NCI-H2227 (cell line): ENCODE results near the gene PRRT2.
"Not testable (repeated sequence)": the region's sequence is repeated elsewhere in the genome, so short reads cannot be mapped to it uniquely, and the experiment has no call there.

Experiments
- DNase-seq: peaks from one replicate; lab custom pipeline; 2025; ENCODE audit not compliant: unreplicated experiment; lab: John Stamatoyannopoulos, UW

Gene PRRT2

DNA sequence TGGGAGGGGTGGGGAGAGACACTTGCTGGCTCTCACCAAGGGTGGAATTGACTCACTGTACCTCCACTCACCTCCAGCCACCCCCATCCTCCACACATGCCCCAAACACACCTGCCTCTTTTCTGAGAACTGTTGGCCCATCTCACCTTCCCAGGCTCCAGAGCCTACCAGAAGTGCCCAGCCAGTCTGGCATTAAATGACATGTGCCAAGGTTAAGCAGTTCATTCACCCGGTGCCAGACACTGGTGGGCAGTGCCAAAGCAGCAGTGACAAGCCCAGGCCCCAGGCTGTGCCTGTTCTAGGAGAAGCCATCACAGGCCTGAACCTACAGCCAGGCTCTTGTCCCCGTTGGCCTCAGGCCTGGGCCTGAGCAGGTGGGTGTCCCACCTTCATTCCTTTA lies 19.5 kb downstream of the PRRT2 start:
- no peak for DNase-seq

DNA sequence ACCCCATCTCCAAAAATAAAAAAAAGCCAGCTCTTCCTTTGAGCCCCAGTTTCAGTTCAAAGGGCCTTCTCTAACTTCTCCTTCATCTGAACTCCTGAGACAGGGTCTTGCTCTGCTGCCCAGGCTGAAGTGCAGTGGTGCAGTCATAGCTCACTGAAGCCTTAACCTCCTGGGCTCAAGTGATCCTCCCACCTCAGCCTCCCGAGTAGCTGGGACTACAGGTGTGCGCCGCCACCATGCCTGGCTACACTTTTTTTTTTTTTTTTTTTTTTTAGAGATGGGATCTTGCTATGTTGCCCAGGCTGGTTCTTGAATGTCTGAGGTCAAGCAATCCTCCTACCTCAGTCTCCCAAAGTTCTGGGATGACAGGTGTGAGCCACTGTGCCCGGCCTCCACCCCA lies 21.2 kb downstream of the PRRT2 start:
- DNase-seq, result not testable (repeated sequence)

DNA sequence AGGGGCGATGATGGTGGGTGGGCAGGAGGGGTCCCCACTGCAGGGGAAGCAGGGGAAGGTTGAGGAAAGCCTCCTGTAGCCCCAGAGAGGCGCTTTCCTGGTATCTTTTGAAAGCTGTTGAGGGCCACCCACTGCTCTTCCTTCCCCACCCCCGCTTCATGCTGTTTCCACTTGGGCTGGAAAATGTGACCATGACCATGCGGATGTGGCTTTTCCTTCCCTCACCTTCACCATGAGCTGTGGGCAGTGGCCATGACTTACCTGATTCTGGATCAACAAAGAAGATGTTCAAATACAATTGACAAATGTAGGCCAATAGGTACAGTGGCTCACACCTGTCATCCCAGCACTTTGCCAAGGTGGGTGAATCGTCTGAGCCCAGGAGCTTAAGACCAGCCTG lies 22.1 kb downstream of the PRRT2 start:
- DNase-seq, result no peak

DNA sequence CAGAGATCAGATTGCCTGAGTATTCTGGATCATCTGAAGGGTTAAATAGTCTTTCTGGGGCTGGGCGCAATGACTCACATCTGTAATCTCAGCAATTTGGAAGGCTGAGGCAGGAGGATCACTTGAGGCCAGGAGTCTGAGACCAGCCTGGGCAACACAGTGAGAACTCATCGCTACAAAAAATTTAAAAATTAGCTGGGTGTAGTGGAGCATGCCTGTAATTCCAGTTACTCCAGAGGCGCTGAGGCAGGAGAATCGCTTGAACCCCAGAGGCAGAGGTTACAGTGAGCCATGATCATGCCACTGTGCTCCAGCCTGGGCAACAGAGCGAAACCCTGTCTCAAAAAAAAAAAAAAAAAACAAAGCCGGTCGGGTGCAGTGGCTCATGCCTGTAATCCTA lies 23.9 kb downstream of the PRRT2 start:
- no peak for DNase-seq

DNA sequence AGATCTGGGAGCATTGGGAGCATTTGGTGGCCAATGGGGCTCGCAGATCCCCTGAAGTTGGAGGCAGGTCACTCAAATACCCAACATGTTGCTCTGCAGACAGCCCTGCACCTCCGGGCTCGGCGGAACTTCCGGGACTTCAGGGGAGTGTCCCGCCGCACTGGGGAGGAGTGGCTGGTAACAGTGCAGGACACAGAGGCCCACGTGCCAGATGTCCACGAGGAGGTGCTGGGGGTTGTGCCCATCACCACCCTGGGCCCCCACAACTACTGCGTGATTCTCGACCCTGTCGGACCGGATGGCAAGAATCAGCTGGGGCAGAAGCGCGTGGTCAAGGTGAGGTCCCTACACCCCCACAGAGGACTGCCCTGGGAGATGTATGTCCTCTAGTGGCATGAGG lies 24.6 kb downstream of the PRRT2 start:
- DNase-seq, result no peak

DNA sequence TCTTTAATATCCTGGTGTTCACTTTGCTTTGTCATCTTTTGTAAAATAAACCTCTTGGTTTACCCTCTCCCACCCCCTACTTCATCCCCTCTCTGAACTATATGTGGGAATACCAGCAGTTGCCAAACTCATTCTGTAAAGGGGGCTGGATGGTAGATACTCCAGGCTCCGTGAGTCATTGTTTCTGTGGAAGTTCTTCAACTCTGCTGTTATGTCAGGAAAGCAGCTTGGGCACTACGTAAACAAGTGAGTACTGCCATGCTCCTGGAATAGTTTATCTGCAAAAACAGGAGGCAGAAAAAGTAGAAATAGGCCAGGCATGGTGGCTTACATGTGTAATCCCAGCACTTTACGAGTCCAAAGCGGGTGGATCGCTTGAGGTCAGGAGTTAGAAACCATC lies 25.8 kb downstream of the PRRT2 start:
- no peak for DNase-seq

DNA sequence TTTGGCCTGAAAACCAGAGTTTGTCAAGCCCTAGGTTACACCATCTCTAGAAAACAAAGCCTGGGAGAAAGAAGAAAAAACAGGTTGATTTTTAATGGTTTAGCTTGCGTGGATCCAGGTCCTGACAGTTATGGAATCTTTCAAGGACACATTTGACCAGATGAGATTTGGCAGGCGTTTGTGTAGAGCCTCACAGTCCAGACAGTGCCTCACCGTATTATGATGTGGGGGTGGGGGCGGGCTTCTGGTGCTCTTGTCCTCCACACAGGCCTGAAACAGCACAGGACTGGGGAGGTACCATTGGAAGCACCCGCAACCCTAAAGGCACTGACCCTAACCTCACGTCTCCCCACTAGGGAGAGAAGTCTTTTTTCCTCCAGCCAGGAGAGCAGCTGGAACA lies 27.8 kb downstream of the PRRT2 start:
- DNase-seq, result no peak

DNA sequence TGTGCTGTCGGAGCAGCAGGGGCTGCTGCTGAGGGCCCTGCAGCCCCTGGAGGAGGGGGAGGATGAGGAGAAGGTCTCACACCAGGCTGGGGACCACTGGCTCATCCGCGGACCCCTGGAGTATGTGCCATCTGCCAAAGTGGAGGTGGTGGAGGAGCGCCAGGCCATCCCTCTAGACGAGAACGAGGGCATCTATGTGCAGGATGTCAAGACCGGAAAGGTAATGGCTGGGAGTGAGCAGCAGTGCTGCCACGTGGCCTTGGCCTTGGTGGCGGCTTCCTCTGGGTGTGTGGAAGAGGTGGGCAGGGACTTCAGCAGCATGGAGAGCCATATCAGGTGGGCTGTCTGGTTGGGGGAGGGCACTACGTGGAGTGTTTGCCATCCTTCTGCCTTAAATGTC lies 28.2 kb downstream of the PRRT2 start:
- DNase-seq, result no peak

DNA sequence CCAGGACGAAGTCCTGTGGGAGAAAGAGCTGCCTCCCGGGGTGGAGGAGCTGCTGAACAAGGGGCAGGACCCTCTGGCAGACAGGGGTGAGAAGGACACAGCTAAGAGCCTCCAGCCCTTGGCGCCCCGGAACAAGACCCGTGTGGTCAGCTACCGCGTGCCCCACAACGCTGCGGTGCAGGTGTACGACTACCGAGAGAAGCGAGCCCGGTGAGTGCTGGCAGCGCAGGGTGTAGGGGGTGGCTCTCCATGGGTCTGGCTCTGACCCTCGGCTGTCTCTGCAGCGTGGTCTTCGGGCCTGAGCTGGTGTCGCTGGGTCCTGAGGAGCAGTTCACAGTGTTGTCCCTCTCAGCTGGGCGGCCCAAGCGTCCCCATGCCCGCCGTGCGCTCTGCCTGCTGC lies 29.6 kb downstream of the PRRT2 start:
- DNase-seq, result no peak

DNA sequence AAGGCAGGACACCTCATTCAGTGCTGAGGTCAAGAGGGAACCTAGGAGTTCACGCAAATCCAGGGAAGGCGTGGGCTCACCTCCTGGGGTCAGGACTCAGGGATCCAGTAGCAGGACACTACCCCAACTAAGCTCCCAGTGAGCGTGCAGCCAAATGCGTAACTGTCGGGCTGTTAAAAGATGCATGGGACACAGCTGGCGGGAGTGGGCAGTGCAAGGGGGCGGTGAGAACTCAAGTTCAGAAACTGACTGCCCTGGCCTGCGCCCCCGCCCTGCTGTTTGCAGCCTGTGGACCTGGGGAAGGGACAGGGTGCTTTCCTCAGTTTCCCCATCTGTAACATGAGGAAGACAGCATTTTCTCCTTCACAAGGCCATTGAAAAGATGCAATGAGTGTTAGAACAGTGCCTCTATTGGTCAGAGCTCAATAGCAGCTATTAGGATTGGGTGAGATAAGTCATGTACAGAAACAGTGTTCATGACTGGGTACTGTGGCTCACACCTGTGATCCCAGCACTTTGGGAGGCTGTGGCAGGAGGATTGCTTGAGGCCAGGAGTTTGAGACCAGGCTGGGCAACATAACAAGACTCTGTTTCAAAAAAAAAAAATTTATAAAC lies 30.8 kb downstream of the PRRT2 start:
- no peak for DNase-seq

DNA sequence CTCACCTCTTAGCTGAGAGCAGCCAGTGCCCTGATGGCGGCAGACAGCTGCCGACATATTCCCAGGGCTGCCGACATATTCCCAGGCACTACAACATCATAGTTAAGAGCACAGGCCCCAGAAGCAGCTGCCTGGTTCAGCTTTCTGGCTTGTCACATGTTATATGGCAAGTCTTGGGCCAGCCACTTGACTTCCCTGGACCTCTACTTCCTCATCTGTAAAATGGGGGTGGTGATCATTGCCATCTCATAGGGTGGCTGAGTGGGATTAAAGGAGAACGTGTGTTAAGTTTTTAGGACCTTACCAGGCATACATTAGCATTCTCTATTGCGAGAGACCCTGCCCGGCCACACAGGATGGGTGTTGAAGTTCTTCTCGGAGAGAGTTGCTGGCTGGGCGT lies 31.9 kb downstream of the PRRT2 start:
- no peak for DNase-seq

DNA sequence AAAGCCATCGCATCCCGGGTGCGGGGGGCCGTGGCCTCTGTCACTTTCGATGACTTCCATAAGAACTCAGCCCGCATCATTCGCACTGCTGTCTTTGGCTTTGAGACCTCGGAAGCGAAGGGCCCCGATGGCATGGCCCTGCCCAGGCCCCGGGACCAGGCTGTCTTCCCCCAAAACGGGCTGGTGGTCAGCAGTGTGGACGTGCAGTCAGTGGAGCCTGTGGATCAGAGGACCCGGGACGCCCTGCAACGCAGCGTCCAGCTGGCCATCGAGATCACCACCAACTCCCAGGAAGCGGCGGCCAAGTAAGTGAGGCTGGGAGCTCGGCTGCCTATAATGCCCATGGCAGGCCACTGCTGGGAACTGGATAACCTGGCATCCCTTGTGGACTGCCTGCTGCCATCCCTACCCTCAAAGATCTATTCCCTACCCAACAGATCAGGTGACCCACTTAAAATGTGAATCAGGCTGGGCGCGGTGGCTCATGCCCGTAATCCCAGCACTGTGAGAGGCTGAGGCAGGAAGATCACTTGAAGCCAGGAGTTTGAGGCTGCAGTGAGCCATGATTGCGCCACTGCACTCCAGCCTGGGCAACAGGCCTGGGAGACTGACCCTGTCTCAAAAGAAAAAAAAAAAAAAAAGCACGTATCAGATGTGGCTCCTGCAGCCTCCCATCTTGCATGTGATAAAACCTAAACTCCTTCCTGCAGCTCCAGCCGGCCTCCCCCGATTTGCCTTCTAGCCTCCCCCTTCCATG lies 32.8 kb downstream of the PRRT2 start:
- DNase-seq, result no peak

DNA sequence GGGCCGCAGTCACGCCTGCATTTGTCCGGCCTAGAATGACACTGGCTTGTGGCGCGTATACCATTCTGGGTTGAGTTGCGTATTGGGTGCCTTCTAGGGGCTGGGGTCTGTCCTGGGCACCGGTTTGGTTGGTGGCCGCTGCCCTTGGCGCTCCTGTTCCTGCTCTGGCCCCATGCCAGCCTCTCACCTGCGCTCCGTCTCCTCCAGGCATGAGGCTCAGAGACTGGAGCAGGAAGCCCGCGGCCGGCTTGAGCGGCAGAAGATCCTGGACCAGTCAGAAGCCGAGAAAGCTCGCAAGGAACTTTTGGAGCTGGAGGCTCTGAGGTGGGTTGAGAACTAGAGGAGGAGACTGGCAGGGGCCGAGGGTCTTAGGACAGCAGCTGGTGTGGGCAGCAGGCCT lies 33.7 kb downstream of the PRRT2 start:
- no peak for DNase-seq

DNA sequence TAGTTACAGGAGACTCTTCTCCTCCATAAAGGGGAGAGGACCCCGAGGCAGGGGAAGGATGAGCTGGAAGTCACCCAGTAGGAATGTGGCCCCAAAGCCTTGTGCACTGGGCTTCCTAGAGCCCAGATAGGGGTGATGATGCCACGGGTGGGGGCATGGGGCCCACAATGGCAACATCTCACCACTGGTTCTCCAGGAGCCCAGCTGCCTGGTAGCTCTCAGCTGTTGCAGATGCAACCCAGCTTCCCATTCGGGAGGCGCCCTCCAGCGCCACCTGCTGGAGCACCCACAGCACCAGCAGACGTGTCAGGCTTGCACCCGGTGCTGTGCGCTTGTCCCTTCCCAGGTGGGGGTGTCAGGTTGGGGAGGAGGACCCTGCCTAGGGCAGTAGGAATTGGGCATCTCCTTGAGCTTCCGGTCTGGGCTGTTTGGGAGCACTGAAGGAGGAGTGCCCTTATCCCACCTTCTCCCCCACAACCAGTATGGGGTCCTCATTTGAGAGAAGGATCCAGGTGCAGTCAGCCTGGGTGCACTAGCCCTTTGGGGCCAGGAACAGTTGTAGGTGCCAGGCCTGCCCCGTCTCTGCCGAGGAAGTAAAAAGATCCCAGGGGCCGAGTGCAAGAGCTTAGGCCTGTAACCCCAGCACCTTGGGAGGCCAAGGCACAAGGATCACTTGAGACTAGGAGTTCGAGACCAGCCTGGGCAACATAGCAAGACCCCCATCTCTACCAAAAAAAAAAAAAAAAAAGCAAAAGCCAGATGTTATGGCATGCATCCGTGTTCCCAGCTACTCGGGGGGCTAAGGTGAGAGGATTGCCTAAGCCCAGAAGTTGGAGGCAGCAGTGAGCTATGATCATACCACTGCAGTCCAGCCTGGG lies 36.7 kb downstream of the PRRT2 start:
- peak; percentile 24 for DNase-seq

DNA sequence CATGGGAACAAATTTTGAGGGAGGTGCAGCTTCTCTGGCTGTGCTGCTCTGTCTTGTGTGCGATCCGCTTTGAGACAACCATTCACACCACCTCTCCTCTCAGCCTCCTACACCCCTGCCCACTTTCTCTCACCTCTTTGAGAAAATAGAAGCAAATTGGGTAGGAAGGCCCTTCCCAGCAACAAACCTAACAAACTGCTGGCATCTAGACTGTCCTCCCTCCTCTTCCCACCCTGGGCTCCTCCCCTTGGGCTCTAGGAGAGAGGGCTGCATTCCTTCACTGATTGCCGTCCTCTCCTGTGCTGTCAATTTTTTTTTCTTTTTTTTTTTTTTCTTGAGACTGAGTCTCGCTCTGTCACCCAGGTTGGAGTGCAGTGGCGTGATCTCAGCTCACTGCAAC lies 37.5 kb downstream of the PRRT2 start:
- DNase-seq, result no peak

DNA sequence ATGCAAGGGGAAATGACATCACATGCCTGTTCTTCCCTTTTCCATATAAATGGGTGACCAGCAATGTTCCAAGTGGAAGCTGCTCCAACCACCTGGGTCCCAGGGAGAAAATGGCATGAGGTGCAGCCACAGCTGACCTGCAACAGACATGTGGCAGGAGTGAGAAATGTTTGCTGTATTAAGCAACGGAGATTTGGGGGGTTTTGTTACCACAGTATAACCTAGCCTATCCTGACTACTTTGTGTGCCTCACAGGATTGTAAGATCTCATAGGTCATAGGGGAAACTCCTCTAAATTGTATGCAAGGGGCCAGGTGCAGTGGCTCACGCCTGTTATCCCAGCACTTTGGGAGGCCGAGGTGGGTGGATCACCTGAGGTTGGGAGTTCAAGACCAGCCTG lies 39.0 kb downstream of the PRRT2 start:
- no peak for DNase-seq

DNA sequence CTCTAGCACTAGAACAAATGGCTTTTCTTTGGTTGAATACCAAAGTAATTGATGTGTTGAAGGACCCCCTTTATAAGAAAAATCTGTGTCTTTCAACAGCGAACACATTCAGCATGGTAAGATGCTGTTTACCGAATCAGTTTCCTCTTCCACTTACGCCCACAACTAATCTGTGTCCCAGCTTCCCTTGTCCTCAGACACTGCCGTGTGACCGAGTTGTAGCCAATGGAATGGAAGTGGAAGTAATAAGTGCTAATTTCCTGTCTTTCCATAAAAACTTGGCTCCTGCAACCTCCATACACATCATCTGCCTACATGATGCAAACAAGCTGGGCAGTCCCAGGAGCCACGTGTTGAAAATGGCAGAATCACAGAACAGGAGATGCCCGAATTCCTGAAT lies 40.7 kb downstream of the PRRT2 start:
- no peak for DNase-seq

DNA sequence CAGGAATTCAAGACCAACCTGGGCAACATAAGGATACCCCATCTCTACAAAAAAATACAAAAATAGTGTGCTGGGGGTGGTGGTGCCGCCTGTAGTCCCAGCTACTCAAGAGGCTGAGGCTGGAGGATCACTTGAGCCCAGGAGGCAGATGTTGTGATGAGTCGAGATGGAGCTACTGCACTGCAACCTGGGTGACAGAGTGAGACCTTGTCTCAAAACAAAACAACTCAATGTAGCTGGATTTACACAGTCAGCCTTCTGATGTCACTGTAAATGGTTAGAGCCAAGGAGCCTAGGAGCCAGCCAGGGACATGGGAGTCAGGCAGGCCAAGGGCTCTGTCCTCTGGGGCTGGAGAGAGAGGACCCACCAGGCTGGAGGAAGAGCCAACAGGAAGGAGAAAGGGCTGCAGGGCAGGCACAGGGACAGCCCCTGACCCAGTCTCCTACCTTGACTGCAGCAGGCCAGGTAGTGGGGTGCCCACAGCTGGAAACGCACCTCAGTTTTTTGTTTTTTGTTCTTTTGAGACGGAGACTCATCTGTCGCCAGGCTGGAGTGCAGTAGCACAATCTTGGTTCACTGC lies 42.6 kb downstream of the PRRT2 start:
- DNase-seq, result no peak

DNA sequence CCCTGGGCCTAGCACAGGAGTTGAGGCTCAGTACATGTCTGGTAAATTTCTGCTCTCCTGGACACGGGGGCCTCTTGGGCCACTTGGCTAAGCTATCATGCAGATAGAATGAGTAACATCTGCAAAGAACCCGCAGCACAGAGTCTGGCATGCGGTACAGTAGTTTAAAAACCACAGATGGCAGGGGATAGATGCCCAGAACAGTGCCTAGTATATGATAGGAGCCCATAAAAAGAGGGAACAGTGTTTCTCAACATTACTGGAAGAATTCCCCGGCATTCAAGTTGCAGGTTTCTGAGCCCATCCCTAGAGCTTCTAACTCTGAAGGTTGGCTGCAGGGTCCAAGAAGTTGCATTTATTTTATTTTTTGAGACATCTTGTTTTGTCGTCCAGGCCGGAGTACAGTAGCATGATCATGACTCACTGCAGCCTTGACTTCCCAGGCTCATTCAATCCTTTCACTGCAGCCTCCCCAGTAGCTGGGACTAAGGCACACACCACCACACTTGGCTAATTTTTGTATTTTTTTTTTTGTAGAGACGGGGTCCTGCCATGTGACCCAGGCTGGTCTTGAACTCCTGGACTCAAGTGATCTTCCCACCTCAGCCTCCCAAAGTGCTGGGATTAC lies 45.3 kb downstream of the PRRT2 start:
- no peak for DNase-seq

DNA sequence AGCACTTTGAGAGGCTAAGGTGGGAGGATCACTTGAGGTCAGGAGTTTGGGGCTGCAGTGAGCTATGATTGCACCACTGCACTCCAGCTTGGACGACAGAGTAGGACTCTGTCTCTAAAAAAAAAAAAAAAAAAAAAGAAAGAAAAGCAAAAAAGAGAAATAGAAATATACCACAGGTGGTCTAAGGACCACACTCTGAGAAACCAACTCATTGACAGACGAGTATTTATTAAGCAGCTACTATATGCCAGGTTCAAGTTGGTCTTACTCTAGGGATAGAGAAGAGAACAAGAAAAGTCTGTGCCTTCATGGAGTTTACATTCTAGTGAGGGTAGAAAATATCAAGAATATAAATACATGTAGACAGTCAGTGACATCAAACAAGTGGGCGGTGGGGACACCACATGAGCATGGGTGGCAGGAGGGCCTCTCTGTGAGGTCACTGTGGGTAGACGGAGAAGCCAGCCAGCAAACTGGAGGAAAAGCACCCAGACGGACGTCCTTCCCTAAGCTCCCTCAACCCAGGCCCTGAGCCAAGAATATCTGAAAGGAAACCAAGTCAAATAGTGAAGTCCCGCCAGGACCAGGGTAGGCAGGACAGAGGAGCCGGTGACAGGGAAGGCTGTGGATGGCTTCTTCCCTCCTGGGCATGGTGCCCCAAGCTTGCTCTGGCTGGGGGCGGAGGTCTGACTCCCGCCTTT lies 46.3 kb downstream of the PRRT2 start:
- DNase-seq, result no peak

DNA sequence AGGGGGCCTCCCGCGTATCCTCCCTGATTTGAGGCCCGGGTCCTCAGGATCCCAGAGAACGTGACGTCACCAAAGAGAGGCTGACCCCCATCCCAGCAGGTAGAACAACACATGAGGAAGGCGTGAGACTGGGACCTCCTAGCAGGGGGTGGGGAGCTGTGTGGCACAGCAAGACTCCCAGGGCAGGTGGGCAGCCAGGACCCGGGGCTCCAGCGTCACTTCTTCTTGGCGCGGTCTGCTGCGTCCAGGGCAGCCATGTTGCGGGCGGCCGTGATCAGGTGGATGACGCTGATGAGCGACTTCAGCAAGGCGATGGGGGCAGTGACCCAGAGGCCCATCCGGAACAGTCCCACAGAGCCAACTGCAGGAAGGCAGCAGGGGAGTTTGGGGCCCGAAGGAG lies 47.0 kb downstream of the PRRT2 start:
- no peak for DNase-seq
